ENCODE measurements around the gene GMPS. TPM values are rescaled to one million over a fixed set of nuclear protein-coding genes. Genes with fewer than 3 reads are reported as not detected.
A peak's percentile ranks its signal among the peaks of the same experiment; 100 is the strongest.
"Not testable (repeated sequence)": the region's sequence is repeated elsewhere in the genome, so short reads cannot be mapped to it uniquely, and the experiment has no call there.

The GMPS gene
- polyA plus RNA-seq (ENCODE audit: insufficient read length in 3 of 3): 10 to 100 TPM; 72.3 to 83.2 (median 72.6) TPM

GRCh38 chr3:155870133-155870944 lies at the start of gene GMPS:
GMPS (plus strand) TSS chr3:155870650; CDS start chr3:155870871, 221 bp downstream.
- peak; percentile 74 to 87 (median 80) for DNase-seq (ENCODE audit: low read depth in 3 of 3, low spot score in 2 of 3)

GRCh38 chr3:155828490-155829098 lies 41.9 kb upstream of the GMPS start:
- not testable (repeated sequence) for DNase-seq (ENCODE audit: low read depth in 3 of 3, low spot score in 2 of 3)

- no peak for DNase-seq (ENCODE audit: low read depth in 3 of 3, low spot score in 2 of 3)
Observed at GRCh38 chr3:155835341-155836071, 34.9 kb upstream of the GMPS start.

GRCh38 chr3:155843569-155843968 lies 26.9 kb upstream of the GMPS start:
- DNase-seq (ENCODE audit: low read depth in 3 of 3, low spot score in 2 of 3): no peak

- no peak for DNase-seq (ENCODE audit: low read depth in 3 of 3, low spot score in 2 of 3)
Observed at GRCh38 chr3:155846119-155846518, 24.3 kb upstream of the GMPS start.

- no peak for DNase-seq (ENCODE audit: low read depth in 3 of 3, low spot score in 2 of 3)
Observed at GRCh38 chr3:155847993-155848392, 22.5 kb upstream of the GMPS start.

- not testable (repeated sequence) for DNase-seq (ENCODE audit: low read depth in 3 of 3, low spot score in 2 of 3)
Observed at GRCh38 chr3:155849404-155849803, 21.0 kb upstream of the GMPS start.

GRCh38 chr3:155852341-155852740 lies 18.1 kb upstream of the GMPS start:
- DNase-seq (ENCODE audit: low read depth in 3 of 3, low spot score in 2 of 3): no peak

- DNase-seq (ENCODE audit: low read depth in 3 of 3, low spot score in 2 of 3): peak in 1 of 3 donors; percentile 7
Observed at GRCh38 chr3:155853214-155854140, 17.0 kb upstream of the GMPS start.

GRCh38 chr3:155854141-155854940 lies 16.1 kb upstream of the GMPS start, which contains the start of gene SLC33A1:
SLC33A1 (minus strand) TSS chr3:155854427; CDS start chr3:155853997, 430 bp downstream.
- DNase-seq (ENCODE audit: low read depth in 3 of 3, low spot score in 2 of 3): peak; percentile 95 to 99 (median 97)

GRCh38 chr3:155859859-155860258 lies 10.6 kb upstream of the GMPS start:
- DNase-seq (ENCODE audit: low read depth in 3 of 3, low spot score in 2 of 3): no peak

- not testable (repeated sequence) for DNase-seq (ENCODE audit: low read depth in 3 of 3, low spot score in 2 of 3)
Observed at GRCh38 chr3:155860424-155860823, 10.0 kb upstream of the GMPS start.

GRCh38 chr3:155861476-155862183 lies 8.8 kb upstream of the GMPS start:
- no peak for DNase-seq (ENCODE audit: low read depth in 3 of 3, low spot score in 2 of 3)

GRCh38 chr3:155862290-155862982 lies 8.0 kb upstream of the GMPS start:
- DNase-seq (ENCODE audit: low read depth in 3 of 3, low spot score in 2 of 3): not testable (repeated sequence)

GRCh38 chr3:155863072-155863784 lies 7.2 kb upstream of the GMPS start:
- DNase-seq (ENCODE audit: low read depth in 3 of 3, low spot score in 2 of 3): no peak

GRCh38 chr3:155869691-155870090 lies 759 bp upstream of the GMPS start:
- no peak for DNase-seq (ENCODE audit: low read depth in 3 of 3, low spot score in 2 of 3)

Data from right renal cortex interstitium (tissue), 3 donors.